Activated CD4-positive, CD25-positive, alpha-beta regulatory T cell treated with anti-CD3 and anti-CD28 coated beads, Interleukin-2, amount 50 U/mL, for 72 hours (primary cell): Measurements from ENCODE around the gene SPIN2A.
"Not testable (repeated sequence)": the region's sequence is repeated elsewhere in the genome, so short reads cannot be mapped to it uniquely, and the experiment has no call there.

Source experiments
- DNase-seq: peaks from one replicate; pipeline ENCODE4 v3.0.0; 2021

SPIN2A gene

DNA sequence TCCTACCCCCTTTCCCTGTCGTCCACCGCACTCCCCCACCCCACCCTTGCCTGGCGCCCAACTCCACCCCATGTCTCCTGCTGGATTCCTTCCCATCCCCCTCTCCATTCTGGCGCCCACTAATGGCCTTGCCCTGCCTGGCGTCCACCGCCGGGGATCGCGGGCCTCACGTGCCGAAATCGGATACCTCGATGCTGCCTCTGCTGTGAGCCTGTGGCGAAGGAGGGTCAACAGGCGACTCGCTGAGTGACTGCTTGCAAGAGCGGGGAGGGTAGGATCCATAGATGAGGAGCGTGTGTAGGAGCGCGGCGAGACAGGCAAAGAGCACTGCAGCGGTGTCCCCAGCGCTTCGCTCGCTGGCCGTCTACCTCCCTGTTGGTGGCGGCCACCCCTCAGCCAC is at the start of gene SPIN2A:
Gene SPIN2A, minus strand, starts transcription at position 325 of the 400 bp plus-strand sequence. CDS start 800 bp downstream, outside the sequence.
- DNase-seq = not testable (repeated sequence)

DNA sequence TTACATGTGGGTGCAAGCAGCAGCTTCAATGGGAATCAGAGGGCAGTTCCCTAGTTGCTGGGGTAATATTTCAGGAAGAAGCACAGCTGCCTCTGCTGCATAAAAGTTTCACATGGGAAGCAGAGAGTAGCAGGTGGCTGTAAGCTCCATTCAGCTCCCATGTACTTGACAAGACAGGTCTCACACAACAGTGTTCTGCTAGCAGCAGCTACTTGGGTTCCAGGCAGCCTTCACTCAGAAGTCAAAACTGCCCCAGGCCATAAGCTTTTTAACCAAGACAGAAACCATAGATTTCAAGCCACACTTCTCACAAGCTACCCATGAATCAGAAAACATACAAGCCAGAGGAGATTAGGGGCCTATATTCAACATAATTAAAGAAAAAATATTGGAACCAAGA is 41.4 kb upstream of the SPIN2A start:
- DNase-seq = no peak

DNA sequence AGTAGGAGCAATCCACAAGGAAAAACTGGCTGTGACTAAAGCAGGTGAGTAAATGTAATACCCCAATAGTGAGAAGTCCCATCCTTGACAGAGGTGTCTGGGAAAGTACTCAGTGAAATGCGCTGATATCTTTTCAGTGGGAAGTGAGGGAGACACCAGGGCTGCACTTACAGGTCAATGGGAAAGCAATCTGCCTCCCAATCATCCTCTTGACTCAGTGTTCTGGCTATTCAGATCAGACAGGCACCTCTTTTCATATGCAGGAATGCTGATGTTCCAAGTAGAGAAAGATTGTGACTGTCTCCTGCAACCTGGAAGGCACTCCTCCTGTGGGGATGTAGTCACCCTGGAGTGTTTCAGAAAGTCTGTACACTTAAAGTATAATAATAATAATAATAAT is 39.9 kb upstream of the SPIN2A start:
- DNase-seq = no peak

DNA sequence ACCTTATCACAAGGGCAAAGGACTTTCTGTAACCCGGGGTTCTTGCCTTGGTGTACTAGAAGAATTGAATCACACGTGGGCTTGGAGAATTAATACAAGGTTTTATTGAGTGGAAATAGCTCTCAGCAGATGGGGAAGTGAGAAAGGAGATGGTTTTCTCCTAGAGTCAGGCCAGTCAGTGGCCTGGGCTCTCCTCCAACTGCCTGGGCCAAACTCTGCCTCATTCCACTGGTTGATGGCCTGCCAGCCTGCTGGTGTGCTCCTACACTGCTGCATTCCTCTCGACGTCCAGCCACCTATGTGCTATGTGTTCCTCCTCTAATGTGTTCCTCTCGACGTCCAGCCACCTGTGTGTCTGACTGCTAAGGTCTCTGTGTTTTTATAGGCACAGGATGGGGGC is 35.3 kb upstream of the SPIN2A start:
- no peak for DNase-seq

DNA sequence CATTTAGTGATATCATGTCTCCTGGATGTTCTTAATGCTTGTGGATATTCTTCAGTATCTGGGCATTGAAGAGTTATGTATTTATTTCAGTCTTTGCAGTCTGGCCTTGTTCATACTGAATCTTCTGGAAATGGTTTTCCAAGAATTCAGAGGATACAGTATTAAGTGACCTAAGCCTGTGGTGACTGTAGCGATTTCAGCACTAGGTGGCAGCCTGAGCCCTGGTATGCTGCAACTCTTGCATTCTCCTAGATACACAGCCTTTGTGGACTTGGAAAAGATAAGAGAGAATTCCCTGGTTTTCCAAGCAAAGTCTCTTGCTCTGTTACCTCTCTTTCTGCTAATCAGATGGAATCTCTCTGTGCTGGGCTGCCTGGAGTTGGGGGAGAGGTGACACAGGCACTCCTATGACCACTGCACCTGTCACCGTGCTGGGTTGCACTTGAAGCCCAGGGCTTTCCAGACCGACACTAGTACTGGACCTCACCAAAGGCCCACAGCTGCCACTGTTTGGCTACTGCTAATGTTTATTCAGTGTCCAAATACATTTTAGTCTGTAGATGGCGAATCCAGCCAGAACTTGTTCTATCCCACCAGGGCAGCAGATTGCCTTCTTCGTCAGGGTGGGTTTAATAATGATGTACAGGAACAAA is 19.3 kb upstream of the SPIN2A start:
- no peak for DNase-seq

DNA sequence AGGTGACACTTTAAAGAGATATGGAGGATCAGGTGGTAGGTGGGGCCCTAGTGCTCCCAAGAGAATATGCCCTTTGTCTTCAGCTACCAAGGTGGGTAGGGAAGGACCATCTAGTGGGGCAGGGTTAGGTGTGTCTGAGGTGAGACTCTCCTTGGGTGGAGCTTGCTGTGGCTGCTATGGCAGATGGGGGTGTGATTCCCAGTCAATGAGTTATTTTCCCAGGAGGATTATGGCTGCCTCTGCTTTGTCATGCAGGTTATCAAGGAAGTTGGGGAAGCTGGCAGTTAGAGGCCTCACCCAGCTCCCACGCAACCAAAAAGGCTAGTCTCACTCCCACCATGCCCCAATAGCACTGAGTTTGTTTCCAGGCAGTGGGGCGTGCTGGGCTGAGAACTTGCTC is 18.0 kb upstream of the SPIN2A start:
- DNase-seq = no peak

DNA sequence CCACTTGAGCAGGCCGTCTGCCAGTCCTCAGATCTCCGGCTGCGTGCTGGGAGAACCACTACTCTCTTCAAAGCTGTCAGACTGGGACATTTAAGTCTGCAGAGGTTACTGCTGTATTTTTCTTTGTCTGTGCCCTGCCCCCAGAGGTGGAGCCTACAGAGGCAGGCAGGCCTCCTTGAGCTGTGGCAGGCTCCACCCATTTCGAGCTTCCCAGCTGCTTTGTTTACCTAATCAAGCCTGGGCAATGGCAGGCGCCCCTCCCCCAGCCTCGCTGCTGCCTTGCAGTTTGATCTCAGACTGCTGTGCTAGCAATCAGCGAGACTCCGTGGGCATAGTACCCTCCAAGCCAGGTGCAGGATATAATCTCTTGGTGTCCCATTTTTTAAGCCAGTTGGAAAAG is 15.0 kb upstream of the SPIN2A start:
- not testable (repeated sequence) for DNase-seq

DNA sequence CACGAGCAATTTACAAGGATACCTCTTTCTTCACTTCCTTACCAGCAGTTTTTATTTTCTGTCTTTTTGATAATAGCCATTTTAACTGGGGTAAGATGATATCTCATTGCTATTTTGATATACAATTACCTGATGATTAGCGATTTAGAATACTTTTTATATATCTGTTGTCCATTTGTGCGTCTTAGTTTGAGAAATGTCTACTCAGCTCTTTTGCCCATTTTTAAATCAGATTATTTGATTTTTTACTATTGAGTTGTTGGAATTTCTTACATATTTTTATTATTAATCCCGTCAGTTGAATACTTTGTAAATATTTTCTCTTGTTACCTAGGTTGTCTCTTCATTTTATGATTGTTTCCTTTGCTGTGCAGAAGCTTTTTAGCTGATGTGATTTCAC is 1.5 kb upstream of the SPIN2A start:
- no peak for DNase-seq

DNA sequence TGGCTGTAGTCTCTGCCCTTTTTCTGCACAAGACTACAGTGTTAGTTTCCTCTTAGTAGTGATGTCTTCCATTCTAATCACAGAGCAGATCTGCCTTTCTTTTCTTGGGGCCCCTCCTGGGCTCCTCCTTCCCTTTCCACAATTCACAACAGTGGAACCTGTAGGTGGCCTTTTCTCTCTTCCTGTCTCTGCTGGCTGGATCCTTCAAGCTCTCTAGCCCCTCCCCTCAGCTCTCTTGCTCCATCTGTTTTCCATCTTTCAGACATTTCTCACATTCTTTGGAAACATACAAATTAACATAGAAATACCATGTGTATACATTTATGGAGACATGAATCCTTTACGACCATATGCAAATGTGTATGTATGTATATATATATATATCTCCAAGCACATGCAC is 304 bp upstream of the SPIN2A start:
- no peak for DNase-seq

DNA sequence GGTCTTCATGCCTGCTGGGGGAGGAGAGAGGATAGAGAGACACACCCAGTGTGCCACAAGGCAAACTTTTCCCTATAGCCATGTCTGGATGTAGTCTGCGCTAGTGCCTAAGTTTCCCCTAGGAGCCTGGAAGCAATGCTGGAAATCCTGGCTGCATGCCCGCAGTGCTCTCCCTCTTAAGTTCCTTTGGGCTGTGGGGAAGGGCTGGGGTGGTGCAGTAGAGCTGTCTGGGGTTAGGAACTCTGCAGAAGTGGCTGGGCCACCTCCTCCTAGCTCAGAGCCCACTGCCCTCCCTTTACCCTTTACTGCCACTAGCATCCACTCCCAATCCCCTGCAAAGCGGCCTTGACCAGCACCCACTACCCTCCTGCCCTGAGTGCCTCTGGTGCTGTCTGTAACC is 608 bp downstream of the SPIN2A start:
- not testable (repeated sequence) for DNase-seq

DNA sequence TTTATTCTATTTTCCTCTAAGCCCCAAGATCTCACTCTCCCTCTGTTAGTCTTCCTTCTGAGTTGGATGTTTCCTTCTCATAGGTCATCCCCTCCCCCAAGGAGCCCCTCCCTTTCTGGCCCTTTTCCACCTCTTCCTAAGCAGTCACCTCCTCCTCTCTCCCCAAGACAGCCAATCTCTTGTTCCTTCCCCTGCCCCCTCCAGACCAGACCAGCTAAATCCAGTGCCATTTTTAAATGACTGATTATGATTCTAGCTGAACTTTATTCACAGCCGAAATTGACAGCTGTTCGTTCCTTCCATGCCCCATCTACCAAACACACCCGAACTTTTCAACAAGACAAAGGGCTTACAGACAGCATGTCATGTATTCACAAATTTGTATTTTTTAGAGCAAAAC is 1.9 kb downstream of the SPIN2A start:
- no peak for DNase-seq

DNA sequence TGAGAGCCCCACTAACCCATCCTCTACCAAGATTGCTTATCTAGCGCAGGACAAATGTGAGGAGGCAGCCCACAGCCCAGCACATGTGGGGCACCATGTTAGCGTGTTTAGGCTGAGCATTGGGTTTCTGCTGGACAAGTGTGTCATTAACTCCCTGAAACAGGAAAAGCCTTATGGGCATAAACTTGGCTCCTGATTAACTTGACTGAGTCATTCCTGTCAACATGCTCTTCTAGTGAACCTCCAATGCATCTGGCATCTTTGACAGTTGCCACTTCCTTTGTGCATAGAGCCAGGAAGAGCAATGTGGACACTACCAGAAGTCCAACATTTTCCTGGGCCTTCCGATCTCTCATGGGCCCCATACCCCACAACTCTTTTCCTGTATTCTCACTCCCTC is 2.5 kb downstream of the SPIN2A start:
- no peak for DNase-seq

DNA sequence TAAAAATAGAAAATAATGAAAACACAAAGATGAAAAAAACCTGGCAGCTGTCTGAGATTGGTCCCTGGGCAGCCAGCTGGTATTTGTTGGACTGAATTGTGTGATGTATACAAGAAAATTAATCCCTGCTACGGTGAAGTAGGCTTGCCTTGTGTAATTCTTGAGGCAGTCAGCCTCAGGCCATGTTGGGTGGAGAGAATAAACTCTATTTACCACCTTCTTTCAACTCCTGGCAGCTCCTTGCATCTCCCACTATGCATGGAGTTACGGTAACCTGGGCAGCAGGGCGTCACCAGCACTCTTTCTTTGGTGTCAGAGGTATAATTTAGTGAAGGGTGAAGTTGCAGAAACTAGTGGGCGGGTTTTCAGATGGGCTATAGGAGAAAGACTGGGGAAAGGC is 3.5 kb downstream of the SPIN2A start:
- no peak for DNase-seq

DNA sequence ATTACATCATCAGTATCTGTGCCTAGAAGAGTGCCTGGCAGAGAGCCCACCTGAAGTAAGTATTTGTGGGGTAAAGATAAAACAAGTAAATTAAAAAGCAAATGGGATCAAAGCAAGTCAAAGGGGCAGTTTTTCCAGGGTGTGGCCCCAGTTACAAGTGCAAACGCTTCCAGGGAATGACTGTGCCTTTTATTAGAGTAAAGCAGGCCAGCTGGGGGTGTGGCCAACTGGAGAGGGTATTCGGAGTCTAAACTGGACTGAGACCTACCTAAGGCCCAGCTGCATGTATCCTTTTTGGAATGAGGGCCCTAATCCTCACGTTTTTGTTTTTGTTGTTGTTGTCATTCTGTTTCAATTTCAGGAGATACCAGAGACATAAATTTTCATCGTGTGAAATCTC is 3.9 kb downstream of the SPIN2A start:
- not testable (repeated sequence) for DNase-seq

DNA sequence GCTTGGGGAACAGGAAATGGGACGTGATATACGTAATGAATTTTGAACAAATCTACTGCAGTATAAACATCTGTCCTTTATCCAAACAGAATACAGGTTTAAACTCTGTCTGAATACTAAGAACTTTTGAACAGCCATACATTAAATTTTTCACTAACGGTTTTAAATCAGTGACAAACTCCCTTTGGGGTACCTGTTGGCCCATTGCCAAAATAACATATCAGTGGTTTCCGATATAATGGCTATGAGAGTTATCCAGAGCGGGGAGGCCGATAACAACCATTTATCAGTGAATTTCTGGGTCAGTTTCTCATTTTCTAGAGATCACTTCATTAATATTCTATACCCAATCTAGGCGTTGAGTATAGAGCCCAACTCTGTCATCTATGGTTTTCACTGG is 5.2 kb downstream of the SPIN2A start:
- DNase-seq = no peak

DNA sequence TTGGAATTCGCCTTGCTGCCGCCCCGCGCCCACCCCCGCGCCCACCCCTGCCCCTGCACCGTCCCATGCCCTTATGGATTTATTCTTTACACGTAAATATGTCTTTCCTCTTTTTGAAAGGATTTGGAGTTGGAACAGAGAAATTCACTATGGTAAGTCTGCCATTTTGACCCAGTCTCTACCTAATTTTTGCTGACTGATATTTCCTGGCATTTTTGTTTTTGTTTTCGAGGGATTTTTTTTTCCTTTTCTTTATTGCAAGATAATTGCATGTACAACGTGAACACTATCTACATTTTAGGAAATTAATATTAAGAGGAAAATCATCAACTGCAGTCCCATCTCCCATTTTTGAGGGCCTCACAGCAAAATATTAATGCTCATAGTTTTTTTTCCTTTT is 15.4 kb downstream of the SPIN2A start:
- no peak for DNase-seq

DNA sequence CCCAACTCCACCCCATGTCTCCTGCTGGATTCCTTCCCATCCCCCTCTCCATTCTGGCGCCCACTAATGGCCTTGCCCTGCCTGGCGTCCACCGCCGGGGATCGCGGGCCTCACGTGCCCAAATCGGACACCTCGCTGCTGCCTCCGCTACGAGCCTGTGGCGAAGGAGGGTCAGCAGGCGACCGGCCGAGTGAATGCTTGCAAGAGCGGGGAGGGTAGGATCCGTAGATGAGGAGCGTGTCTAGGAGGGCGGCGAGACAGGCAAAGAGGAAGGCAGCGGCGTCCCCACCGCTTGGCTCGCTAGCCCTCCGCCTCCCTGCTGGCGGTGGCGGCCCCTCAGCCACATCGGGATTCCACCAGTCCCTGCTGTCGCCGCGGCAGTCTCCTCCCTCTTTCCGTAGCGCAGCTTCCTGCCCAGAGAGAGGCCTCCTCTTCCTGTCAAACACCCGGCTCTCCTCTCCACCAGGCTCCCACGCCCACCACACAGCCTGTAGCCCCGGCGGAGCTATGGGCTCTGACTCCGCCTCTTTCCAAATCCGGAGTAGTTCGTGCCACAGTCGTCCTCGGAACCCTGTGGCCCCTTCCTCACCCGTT is 15.9 kb downstream of the SPIN2A start, which contains the start of gene SPIN2B:
Gene SPIN2B, minus strand, starts transcription at position 387 of the 594 bp plus-strand sequence.
- DNase-seq = peak; percentile 67

DNA sequence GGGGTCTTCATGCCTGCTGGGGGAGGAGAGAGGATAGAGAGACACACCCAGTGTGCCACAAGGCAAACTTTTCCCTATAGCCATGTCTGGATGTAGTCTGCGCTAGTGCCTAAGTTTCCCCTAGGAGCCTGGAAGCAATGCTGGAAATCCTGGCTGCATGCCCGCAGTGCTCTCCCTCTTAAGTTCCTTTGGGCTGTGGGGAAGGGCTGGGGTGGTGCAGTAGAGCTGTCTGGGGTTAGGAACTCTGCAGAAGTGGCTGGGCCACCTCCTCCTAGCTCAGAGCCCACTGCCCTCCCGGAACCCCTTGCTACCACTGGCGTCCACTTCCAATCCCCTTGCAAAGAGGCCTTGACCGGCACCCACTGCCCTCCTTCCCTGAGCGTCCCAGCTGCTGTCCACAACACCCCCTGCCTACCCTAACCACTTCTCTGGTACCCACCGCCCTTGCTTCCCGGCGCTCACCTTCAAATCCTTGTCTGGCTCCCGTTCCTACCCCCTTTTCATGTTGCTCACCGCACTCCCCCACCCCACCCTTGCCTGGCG is 16.5 kb downstream of the SPIN2A start:
- DNase-seq = not testable (repeated sequence)

DNA sequence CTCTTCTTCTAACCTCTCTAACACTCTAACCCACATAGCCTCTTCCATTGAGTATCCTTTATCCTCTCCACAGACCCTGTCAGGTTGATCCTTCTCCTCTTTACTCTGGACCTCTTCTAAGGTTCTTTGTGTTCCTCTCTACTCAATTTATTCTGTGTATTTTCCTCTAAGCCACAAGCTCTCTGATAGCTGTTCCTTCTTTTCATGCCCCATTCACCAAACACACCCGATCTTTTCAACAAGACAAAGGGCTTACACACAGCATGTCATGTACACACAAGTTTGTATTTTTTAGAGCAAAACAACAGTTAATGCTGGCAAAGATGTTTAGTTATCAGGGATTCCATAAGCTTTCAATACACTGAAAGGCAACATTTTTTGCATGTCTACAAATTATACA is 17.8 kb downstream of the SPIN2A start:
- no peak for DNase-seq

DNA sequence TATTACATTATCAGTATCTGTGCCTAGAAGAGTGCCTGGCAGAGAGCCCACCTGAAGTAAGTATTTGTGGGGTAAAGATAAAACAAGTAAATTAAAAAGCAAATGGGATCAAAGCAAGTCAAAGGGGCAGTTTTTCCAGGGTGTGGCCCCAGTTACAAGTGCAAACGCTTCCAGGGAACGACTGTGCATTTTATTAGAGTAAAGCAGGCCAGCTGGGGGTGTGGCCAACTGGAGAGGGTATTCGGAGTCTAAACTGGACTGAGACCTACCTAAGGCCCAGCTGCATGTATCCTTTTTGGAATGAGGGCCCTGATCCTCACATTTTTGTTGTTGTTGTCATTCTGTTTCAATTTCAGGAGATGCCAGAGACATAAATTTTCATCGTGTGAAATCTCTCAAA is 19.6 kb downstream of the SPIN2A start:
- not testable (repeated sequence) for DNase-seq

DNA sequence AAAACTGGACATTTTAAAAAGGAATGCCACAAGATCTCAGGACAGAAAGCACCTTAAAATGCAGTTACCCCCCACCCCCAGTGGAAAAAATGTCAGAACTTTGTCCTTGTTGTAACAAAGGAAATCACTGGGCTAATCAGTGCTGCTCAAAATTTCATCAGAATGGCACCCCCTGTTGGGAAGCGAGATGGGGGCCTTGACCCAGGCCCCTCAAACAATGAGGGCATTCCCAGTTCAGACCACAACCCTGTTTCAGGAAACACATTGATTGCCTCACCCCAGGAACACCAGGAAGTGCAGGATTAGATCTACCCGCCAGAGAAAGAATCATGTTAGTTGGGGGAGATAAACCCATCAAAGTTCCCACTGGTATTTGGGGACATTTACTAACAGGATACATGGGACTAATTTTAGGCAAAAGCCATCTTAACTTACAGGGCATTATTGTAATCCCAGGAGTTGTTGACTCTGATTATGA is 32.2 kb downstream of the SPIN2A start:
- no peak for DNase-seq

DNA sequence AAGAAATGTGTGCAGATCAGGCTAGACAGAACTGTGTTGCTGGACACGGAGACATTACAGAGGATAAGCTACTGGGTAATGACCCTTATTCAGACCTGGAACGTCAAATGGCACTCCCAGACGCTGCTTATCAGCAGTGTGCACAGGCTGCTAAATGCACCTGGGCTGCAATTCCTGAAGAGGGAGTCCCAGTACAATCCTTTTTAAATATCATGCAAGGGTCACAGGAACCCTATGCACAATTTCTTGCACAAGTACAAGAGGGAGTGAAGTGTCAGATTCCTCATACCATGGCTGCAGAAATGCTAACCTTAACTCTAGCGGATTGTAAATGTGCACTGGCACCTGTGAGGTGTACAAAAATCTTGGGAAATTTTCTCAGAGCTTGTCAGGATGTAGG is 32.8 kb downstream of the SPIN2A start:
- no peak for DNase-seq

DNA sequence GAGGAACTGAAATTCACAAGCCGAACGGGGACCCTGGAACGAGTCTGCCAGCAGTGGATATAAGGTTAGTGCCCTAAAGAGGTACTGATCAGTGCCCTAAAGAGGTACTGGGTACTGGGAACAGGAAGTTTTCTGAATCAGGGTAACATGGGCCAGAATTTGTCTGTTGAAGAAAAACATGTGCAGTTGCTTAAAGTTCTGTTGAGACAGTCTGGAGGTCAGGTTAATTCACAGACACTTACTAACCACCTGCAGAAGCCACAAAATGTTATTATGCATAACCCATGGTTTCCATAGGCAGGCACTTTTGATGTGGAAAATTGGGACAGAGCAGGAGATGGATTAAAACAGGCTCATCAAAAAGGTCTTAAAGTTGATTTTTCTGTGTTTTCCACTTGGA is 33.7 kb downstream of the SPIN2A start:
- DNase-seq = no peak

DNA sequence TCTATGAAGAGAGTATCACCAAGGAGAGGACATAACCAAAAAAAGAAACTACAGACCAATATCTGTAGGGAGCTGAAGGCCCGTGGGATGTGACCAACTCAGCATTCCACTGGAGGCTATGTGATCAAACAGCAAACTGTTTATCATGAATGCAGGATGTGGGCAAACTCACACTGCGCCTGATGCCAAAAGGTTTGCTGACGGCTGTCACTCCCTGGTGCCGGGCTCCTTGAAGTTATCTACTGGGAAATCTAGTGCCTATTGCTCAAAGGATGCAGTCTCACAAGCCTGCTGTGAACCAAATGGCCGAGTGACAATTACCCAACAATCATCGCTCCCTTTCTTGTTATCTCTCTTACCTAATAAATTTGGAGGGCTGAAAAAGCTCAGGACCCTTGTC is 34.3 kb downstream of the SPIN2A start:
- DNase-seq = not testable (repeated sequence)
